HG02885 (cell line): ENCODE results near the gene FARS2.

Source experiments
- ATAC-seq: cut with Tn5 transposase; IDR thresholded peaks from one replicate; pipeline ENCODE4 v1.9.1; 2021; ENCODE audit warnings: mild to moderate bottlenecking; ENCODE audit not compliant: unreplicated experiment, poor library complexity

The FARS2 gene

DNA sequence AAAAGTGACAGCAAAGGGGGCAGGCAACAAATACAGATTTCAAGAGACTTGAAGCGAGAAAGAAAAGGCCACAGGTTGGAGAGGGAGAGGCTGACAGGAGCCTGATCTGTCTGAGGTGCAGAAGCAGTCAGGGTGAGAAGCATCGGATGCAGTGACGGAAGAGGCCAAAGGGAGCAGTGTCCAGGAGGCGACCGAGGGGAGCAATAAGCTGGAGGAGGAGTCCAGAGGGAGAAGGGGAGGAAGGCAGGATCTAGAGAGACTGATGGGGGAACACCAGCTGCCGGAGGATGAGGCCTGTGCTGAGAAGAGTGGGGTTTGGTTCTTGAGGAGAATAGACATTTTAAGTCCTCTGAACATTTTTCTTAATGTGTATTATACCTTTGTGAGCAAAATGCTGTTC, 23.8 kb downstream of the FARS2 start:
- ATAC-seq = no peak

DNA sequence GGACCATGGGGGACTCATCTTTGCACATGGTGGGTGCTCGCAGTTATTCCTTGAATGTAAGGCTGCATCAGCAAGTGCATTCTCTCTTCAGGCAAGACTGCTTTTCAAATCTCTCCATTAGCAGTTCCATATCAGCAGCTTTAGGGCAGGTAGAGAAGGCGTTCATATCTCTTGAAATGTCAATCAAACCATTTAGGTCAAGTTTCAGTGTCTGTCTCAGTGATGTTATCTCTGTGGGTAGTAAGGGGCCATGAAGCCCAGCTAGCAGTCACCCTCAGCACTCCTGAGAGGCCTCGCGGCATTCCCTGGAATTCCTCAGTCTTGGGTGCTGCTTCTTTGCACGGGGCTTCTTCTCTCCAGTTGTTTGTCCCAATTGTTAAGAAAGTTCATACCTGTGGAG, 24.2 kb downstream of the FARS2 start:
- ATAC-seq = no peak

GRCh38 chr6:5286780-5287179, 25.5 kb downstream of the FARS2 start:
- ATAC-seq = no peak

- ATAC-seq = no peak
These were observed 26.1 kb downstream of the FARS2 start for GRCh38 chr6:5287205-5287965.

DNA sequence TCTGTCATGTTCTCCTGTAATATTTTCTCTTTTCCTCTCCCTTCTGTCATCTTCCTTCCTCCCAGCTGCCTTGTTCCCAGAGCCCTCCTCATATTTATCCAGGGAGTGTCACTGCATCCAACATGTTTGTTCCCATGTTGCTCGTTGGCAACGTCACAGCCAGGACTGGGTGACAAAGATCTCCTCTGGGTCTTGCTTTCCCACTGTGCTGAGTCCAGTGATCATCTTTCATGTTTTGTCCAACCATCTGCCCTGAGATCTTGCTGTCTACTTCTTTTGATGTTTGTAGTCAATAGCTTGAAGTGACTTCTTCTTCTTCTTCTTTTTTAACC, 26.6 kb downstream of the FARS2 start:
- no peak for ATAC-seq

GRCh38 chr6:5290097-5290496, 28.8 kb downstream of the FARS2 start:
- ATAC-seq = no peak

DNA sequence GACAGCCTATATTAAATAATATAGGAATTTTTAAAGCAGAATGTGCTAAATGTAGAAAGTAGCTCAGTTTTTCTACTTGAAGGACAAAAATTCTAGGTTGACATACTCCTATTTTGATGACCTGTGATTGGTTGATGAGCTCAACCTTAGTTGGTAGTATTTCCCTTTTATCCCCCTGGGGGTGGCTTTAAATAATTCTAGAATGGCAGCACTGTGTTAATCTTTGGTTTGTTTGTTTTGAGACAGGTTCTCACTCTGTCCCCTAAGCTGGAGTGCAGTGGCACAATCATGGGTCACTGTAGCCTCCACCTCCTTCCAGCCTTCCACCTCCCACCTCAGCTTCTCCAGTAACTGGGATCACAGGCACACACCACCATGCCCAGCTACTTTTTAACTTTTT, 29.2 kb downstream of the FARS2 start:
- ATAC-seq = no peak

DNA sequence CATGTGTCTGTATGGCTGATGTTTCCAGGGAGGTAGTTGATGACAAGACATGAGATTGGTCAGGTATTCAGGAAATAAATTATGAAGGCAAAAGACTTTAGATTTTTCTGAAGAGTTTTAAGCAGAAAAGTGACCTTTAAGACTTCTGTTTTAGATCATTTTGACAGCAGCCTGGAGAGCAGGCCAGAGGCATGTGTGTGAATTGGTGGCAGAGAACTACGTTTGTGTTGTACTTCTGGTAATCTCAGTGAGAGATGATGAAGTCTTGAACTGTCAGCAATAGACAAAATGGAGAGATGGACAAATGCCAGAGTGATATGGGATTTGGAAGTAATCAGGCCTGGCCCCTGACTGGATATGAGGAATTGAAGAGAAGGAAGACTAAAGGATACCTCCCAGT, 30.8 kb downstream of the FARS2 start:
- ATAC-seq = no peak

DNA sequence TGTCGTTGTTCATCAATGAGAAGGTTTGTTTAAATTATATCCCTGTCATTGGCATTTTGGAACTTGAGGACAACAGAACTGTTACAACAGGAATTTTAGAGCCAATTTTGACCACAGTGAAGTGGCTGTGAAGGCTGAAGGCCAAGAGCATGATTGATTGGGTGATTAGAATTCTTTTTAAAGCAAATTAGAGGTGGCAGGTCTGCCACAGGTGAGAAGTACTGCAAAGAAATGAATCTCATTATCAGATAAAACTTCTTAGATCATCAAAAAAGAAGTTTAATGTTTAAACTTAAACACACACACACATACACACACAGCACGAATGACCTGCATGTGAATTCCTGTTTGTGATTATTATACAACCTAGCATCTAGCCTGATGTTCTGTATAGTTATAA, 32.4 kb downstream of the FARS2 start:
- ATAC-seq = no peak

DNA sequence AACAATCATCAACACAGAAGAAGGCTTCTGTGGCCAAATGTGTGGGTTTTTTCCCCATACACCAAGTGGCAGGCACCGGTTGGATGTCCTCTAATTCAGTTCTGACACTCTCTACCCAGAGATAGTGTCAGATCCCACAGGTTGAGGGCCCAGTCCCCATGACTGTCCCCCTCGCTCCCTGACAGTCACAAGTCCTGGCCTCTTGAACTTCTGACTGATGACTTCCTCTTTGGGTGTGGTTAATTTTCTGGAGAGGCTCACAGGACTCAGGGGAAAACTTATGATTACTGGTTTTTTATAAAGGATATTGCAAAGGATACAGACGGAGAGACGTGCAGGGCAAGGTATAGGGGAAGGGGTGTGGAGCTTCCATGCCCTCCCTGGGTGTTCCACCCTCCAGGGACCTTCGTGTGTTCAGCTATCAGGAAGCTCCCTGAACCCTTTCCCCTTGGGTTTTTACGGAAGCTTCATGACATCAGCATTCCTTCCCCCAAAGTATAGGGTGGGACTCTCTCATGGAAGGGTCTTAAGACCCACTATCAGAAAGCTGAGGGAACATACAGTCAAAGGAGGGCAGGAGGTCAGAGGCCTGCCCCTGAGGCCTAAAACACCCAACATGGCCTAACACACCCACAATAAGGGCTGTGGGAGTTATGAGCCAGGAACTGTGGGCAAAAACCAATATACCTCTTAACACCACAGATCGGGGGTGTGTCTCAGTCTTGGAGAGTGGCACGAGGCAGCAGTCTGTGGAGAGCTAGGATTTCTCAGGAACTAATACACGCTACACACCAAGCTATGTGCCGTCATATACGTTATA, 33.3 kb downstream of the FARS2 start:
- ATAC-seq = no peak

DNA sequence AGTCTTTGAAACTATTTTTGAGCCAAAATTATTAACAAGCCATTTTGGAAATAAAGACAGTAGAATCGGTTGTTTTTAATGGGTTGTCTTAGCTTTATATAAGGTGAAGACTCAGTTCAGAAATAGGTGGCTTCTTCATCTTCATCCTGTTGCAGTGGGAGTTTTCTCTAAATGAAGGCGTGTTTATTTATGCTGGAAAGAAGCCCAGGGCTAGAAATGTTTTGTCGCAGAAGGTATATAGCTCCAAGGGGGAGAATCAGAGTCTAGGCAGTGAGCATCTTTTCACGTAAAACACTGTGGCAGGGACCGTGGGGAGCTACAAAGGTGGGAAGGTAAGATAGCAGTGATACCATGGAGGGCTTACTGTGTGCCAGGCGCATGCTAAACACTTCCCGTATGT, 34.3 kb downstream of the FARS2 start:
- ATAC-seq = no peak

DNA sequence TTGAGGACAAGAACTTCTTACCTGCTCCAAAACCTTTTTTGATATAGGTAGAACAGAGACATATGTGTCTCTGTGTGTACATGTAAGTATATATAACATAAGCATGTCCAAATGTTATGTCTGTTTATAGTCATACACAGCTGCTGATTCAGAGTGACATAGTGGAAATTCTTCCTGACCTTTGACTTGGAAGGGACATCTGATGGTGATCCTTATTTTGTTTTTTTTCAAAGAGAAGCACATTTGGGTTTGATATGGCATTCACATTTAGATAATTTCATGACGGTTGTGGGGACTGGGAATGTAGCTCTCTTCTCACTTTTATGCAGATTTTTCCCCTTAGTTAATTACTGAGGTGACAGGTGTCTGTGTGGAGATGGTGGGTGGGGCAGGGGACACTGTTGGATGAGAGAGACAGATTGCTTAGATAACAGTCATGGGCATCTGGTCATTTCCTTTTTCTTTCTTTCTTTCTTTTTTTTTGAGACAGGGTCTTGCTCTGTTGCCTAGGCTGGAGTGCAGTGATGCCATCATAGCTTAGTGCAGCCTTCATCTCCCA, 39.0 kb downstream of the FARS2 start:
- no peak for ATAC-seq

- peak; percentile 83 for ATAC-seq
These were observed 41.1 kb downstream of the FARS2 start for GRCh38 chr6:5302220-5302946.

GRCh38 chr6:5302995-5303622, 41.8 kb downstream of the FARS2 start:
- ATAC-seq = peak; percentile 80

- ATAC-seq = no peak
These were observed 42.4 kb downstream of the FARS2 start for GRCh38 chr6:5303682-5304081.

DNA sequence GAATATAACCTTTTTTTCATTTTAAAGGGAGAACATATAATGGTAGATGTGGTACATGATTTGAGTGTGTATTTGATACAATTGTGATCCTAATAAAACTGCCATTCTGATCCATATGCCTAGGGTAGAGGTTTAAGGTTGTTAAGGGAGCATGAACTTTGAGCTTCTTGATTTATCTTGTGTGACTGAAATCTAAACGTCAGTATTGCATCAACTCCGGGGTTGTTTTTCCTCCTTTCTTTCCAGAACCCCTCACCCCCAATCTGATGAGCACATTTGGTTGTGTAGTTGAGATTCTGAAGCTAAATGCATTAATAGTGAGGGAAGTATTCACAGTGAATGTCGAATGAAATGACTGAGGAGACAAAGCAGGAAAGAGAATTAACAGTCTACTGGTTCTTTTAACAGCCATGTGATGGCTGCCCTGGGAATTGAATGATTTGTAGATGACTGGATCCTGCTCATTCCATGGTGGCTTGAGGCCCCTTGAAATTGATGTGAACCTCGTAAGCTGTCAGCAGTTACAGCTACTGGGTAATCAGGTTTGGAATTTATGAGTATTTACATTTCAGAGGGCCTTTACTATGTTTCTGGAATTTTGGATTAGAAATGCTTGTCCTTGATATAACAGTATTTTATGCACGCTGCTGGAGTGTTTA, 44.8 kb downstream of the FARS2 start:
- no peak for ATAC-seq

GRCh38 chr6:5307058-5307457, 45.7 kb downstream of the FARS2 start:
- ATAC-seq = no peak

DNA sequence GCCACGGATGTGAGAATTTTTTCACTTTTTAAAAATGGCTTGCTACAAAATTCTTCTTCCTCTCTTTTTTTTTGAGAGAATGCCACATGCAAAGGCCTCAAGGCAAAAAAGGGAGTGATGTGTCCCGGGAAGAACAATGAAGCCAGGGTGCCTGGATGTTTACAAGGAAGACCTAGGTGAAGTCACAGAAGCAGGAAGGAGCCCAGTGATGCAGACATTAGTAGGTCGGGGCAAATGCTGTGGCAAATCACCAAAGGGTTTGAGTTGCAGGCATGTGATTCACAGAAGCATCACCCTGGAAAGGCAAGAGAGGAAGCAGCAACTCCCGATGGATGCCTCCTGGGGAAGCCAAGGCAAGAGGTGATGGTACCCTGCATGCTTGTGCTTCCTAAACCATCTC, 46.8 kb downstream of the FARS2 start:
- ATAC-seq = no peak

GRCh38 chr6:5314191-5314865, 53.0 kb downstream of the FARS2 start:
- no peak for ATAC-seq
